T-cell (primary cell): Measurements from ENCODE around the gene LDLRAD4. TPM values are rescaled to one million over a fixed set of nuclear protein-coding genes. Genes with fewer than 3 reads are reported as not detected.
A peak's percentile ranks its signal among the peaks of the same experiment; 100 is the strongest.

Experiments used
- ATAC-seq, 4 experiments: fragments of 200-7000 bp in 3 of 4; fragments of 150-1000 bp in 1 of 4; cut with Tn5 transposase; replicated peaks in 1 of 4; 1 replicate in 3 of 4; 2 replicates in 1 of 4; pipeline ENCODE4 v1.10.0; 2021; ENCODE audit warnings: moderate library complexity in 3 of 4, mild to moderate bottlenecking in 2 of 4, moderate number of reproducible peaks in 1 of 4
- CTCF ChIA-PET, 2 donors: fragments of 300-600 bp; sonication (Branson Sonifier 250); formaldehyde crosslinking; loops; one replicate each; lab custom pipeline; 2022; ENCODE audit warnings: antibody characterized with exemption in 2 of 2; lab: Charles Lee
- POLR2A ChIA-PET, 2 donors: fragments of 300-600 bp; sonication (Branson Sonifier 250); formaldehyde crosslinking; loops; one replicate each; lab custom pipeline; 2022; ENCODE audit warnings: antibody characterized with exemption in 2 of 2; lab: Charles Lee
- DNase-seq, 35 experiments: peaks; one replicate each; pipeline versions ENCODE4 v3.0.0 to v3.0.0-alpha.2; 2013 to 2023
- H3K27ac ChIP-seq: one replicate; pipeline ENCODE4 v1.5.1; 2013; ENCODE audit warnings: low read length
- H3K27me3 ChIP-seq, 2 experiments: replicated peaks in 1 of 2; 1 replicate in 1 of 2; 2 replicates in 1 of 2; pipeline versions ENCODE4 v1.6.1 to v1.7.0; 2013; ENCODE audit warnings: low read length in 1 of 2, mixed read lengths in 1 of 2; ENCODE audit not compliant: control insufficient read depth in 2 of 2, insufficient read depth in 2 of 2; ENCODE audit errors: extremely low read depth in 1 of 2
- H3K36me3 ChIP-seq, 2 donors: 1 replicate in 1 of 2; 2 replicates in 1 of 2; pipeline versions ENCODE4 v1.6.1 to v1.7.0; 2013; ENCODE audit warnings: low read length in 1 of 2; ENCODE audit not compliant: control insufficient read depth in 2 of 2, insufficient read depth in 1 of 2; ENCODE audit errors: extremely low read depth in 1 of 2
- H3K4me1 ChIP-seq, 2 experiments: 1 replicate in 1 of 2; 2 replicates in 1 of 2; pipeline versions ENCODE4 v1.6.1 to v1.7.0; 2013; ENCODE audit warnings: low read length in 2 of 2, mixed read lengths in 1 of 2; ENCODE audit not compliant: insufficient read depth in 2 of 2, control insufficient read depth in 1 of 2; ENCODE audit errors: extremely low read depth in 1 of 2
- H3K4me3 ChIP-seq, 2 donors: 1 replicate in 1 of 2; 2 replicates in 1 of 2; pipeline versions ENCODE4 v1.5.1 to v1.7.0; 2013; ENCODE audit warnings: mild to moderate bottlenecking in 2 of 2, low read length in 1 of 2, moderate library complexity in 1 of 2; ENCODE audit not compliant: control insufficient read depth in 1 of 2; ENCODE audit errors: extremely low read depth in 1 of 2
- H3K9me3 ChIP-seq: 2 replicates; pipeline ENCODE4 v1.7.0; 2013
- H3K27ac Mint-ChIP-seq, 2 donors: one replicate each; pipeline ENCODE4 v1.8.0; 2020 to 2021; ENCODE audit warnings: mild to moderate bottlenecking in 2 of 2, mixed read lengths in 2 of 2
- H3K27me3 Mint-ChIP-seq, 2 donors: one replicate each; pipeline ENCODE4 v1.8.0; 2021 to 2022; ENCODE audit warnings: mixed read lengths in 2 of 2
- H3K36me3 Mint-ChIP-seq: one replicate; pipeline ENCODE4 v1.8.0; 2021; ENCODE audit warnings: mixed read lengths
- H3K4me1 Mint-ChIP-seq, 3 donors: one replicate each; pipeline ENCODE4 v1.8.0; 2020 to 2022; ENCODE audit warnings: mixed read lengths in 3 of 3, mild to moderate bottlenecking in 1 of 3
- H3K4me3 Mint-ChIP-seq, 3 donors: one replicate each; pipeline ENCODE4 v1.8.0; 2020 to 2022; ENCODE audit warnings: mild to moderate bottlenecking in 3 of 3, mixed read lengths in 3 of 3, moderate library complexity in 3 of 3
- H3K9me3 Mint-ChIP-seq, 3 donors: one replicate each; pipeline ENCODE4 v1.8.0; 2020 to 2022; ENCODE audit warnings: mixed read lengths in 3 of 3
- WGBS: methylation state at CpG from one replicate; pipeline ENCODE4 v1.1.5; 2013; ENCODE audit warnings: missing lambda C conversion rate; ENCODE audit not compliant: insufficient coverage; 5-methylcytosine and 5-hydroxymethylcytosine counted together
- total RNA-seq, 35 experiments: library from RNA in 6 of 35; stranded (reverse) in 6 of 35; fragments of 120-200 nt in 1 of 35; gene quantifications; one replicate each; pipeline versions ENCODE4 v1.2.1 to v1.2.4 and lab custom pipeline; 2013 to 2026

LDLRAD4 gene
- total RNA-seq, 5 donors from 2014 or later (not counting 1 experiment from before 2014, with no cell fraction given) = 57.6 to 80.8 (median 72.4) TPM

- Histone ChIP-seq H3K4me3 (peak overlapping the region in 1 of 2 donors; percentile 14), H3K9me3 (no peaks in the 10 kb centered on the region), H3K36me3 (no peaks in the 10 kb centered on the region), H3K4me1 (peaks cover 37 to 52% of the 10 kb centered on the region in 2 experiments), H3K27ac (peak overlapping the region; percentile 74), H3K27me3 (no peaks in the 10 kb centered on the region)
- Mint-ChIP-seq H3K4me1 (peaks cover 62 to 68% (median 66%) of the 10 kb centered on the region in 3 donors), H3K9me3 (no peaks in the 10 kb centered on the region), H3K36me3 (peaks cover 5% of the 10 kb centered on the region), H3K4me3 (peak overlapping the region; percentile 72 to 76 (median 76)), H3K27me3 (no peaks in the 10 kb centered on the region), H3K27ac (peak overlapping the region; percentile 94 to 96)
- peak in 1 of 35 experiments; percentile 30 for DNase-seq
- ATAC-seq = peak in 1 of 4 experiments; percentile 4
- WGBS = 35% methylated on average over 3 of the region's 4 CpGs
- ChIA-PET POLR2A (interaction anchor here (0.5 to 1.0 kb wide), 2 partner anchors 20 to 173 kb away, joined by 3 read pairs; no protein-coding TSS in a partner anchor), CTCF (interaction anchor here (0.7 to 1.6 kb wide), 2 partner anchors 59 to 222 kb away, joined by 3 to 4 read pairs; no protein-coding TSS in a partner anchor)
These were observed 220.0 kb downstream of the LDLRAD4 start for GRCh38 chr18:13438507-13439056.

- H3K4me3 Mint-ChIP-seq = peak overlapping the region in 1 of 3 donors; percentile 76
- H3K27ac Mint-ChIP-seq = peak overlapping the region; percentile 77 to 94
- H3K27ac ChIP-seq = no peak overlapping the region
- no peaks in the 10 kb centered on the region for H3K27me3 Mint-ChIP-seq
- H3K36me3 Mint-ChIP-seq = peaks cover 5% of the 10 kb centered on the region
- no peak overlapping the region for H3K4me3 ChIP-seq
- H3K36me3 ChIP-seq = no peaks in the 10 kb centered on the region
- POLR2A ChIA-PET = no interaction called here
- H3K9me3 ChIP-seq = no peaks in the 10 kb centered on the region
- peaks cover 40 to 54% of the 10 kb centered on the region in 2 experiments for H3K4me1 ChIP-seq
- H3K4me1 Mint-ChIP-seq = peaks cover 71% of the 10 kb centered on the region in 3 donors
- no peaks in the 10 kb centered on the region for H3K27me3 ChIP-seq
- DNase-seq (no peak), ATAC-seq (no peak)
- CTCF ChIA-PET = no interaction called here
- H3K9me3 Mint-ChIP-seq = no peaks in the 10 kb centered on the region
- 96% methylated on average over 7 of the region's 7 CpGs for WGBS
These were observed 220.9 kb downstream of the LDLRAD4 start for GRCh38 chr18:13439461-13439860.

GRCh38 chr18:13440277-13441248 is 222.0 kb downstream of the LDLRAD4 start:
- CTCF ChIA-PET = no interaction called here
- no peaks in the 10 kb centered on the region for H3K9me3 ChIP-seq
- no peaks in the 10 kb centered on the region for H3K36me3 ChIP-seq
- peaks cover 40 to 51% of the 10 kb centered on the region in 2 experiments for H3K4me1 ChIP-seq
- H3K4me3 Mint-ChIP-seq = no peak overlapping the region
- no peak for DNase-seq
- H3K27ac ChIP-seq = no peak overlapping the region
- WGBS = 96% methylated on average over 22 of the region's 25 CpGs
- peaks cover 5% of the 10 kb centered on the region for H3K36me3 Mint-ChIP-seq
- no peaks in the 10 kb centered on the region for H3K27me3 Mint-ChIP-seq
- ATAC-seq = no peak
- POLR2A ChIA-PET = no interaction called here
- no peaks in the 10 kb centered on the region for H3K27me3 ChIP-seq
- H3K27ac Mint-ChIP-seq = no peak overlapping the region
- H3K4me3 ChIP-seq = no peak overlapping the region
- peaks cover 62 to 70% (median 67%) of the 10 kb centered on the region in 3 donors for H3K4me1 Mint-ChIP-seq
- no peaks in the 10 kb centered on the region for H3K9me3 Mint-ChIP-seq

GRCh38 chr18:13441736-13442135 is 223.2 kb downstream of the LDLRAD4 start:
- Mint-ChIP-seq H3K4me3 (no peak overlapping the region), H3K9me3 (no peaks in the 10 kb centered on the region), H3K4me1 (peaks cover 51 to 58% (median 55%) of the 10 kb centered on the region in 3 donors), H3K27me3 (no peaks in the 10 kb centered on the region), H3K36me3 (peaks cover 5% of the 10 kb centered on the region), H3K27ac (no peak overlapping the region)
- Histone ChIP-seq H3K4me3 (no peak overlapping the region), H3K9me3 (no peaks in the 10 kb centered on the region), H3K36me3 (no peaks in the 10 kb centered on the region), H3K27ac (no peak overlapping the region), H3K27me3 (no peaks in the 10 kb centered on the region), H3K4me1 (peaks cover 31 to 45% of the 10 kb centered on the region in 2 experiments)
- DNase-seq (no peak), ATAC-seq (no peak)
- WGBS = no CpG with 5 or more reads among the region's 3 CpGs
- ChIA-PET POLR2A (interaction anchor here in 1 of 2 donors (0.6 kb wide), 1 partner anchor 299 kb away, joined by 4 read pairs; no protein-coding TSS in a partner anchor), CTCF (no interaction called here)

- Histone ChIP-seq H3K27me3 (no peaks in the 10 kb centered on the region), H3K36me3 (no peaks in the 10 kb centered on the region), H3K4me1 (peaks cover 24 to 38% of the 10 kb centered on the region in 2 experiments), H3K9me3 (no peaks in the 10 kb centered on the region), H3K27ac (no peak overlapping the region), H3K4me3 (no peak overlapping the region)
- no peak for ATAC-seq
- POLR2A ChIA-PET = no interaction called here
- no peaks in the 10 kb centered on the region for H3K9me3 Mint-ChIP-seq
- no peak overlapping the region for H3K27ac Mint-ChIP-seq
- WGBS = 94% methylated on average over 14 of the region's 17 CpGs
- H3K36me3 Mint-ChIP-seq = peaks cover 5% of the 10 kb centered on the region
- CTCF ChIA-PET = no interaction called here
- peaks cover 44 to 51% (median 49%) of the 10 kb centered on the region in 3 donors for H3K4me1 Mint-ChIP-seq
- no peak overlapping the region for H3K4me3 Mint-ChIP-seq
- no peaks in the 10 kb centered on the region for H3K27me3 Mint-ChIP-seq
- no peak for DNase-seq
These were observed 223.9 kb downstream of the LDLRAD4 start for GRCh38 chr18:13442451-13442850.

GRCh38 chr18:13443552-13443951 is 225.0 kb downstream of the LDLRAD4 start:
- ATAC-seq = no peak
- Histone ChIP-seq H3K36me3 (no peaks in the 10 kb centered on the region), H3K4me1 (peaks cover 18 to 28% of the 10 kb centered on the region in 2 experiments), H3K4me3 (no peak overlapping the region), H3K27ac (no peak overlapping the region), H3K27me3 (no peaks in the 10 kb centered on the region), H3K9me3 (no peaks in the 10 kb centered on the region)
- ChIA-PET POLR2A (no interaction called here), CTCF (no interaction called here)
- H3K27me3 Mint-ChIP-seq = no peaks in the 10 kb centered on the region
- peak overlapping the region in 2 of 3 donors; percentile 37 to 59 for H3K4me3 Mint-ChIP-seq
- no peak for DNase-seq
- WGBS = 100% methylated on average over 1 of the region's 14 CpGs
- no peaks in the 10 kb centered on the region for H3K9me3 Mint-ChIP-seq
- peaks cover 37 to 45% (median 40%) of the 10 kb centered on the region in 3 donors for H3K4me1 Mint-ChIP-seq
- peaks cover 11% of the 10 kb centered on the region for H3K36me3 Mint-ChIP-seq
- no peak overlapping the region for H3K27ac Mint-ChIP-seq
